Hindlimb muscle (tissue), 1 donor: Measurements from ENCODE around the gene GNB4. TPM values are rescaled to one million over a fixed set of nuclear protein-coding genes. Genes with fewer than 3 reads are reported as not detected.

Experiments
- DNase-seq: peaks from one replicate; pipeline ENCODE4 v3.0.0-alpha.2; 2013
- polyA plus RNA-seq: library from polyadenylated mRNA; unstranded; fragments of 120-200 nt; gene quantifications from one replicate; pipeline ENCODE4 v1.2.1, GENCODE V29; 2013; ENCODE audit not compliant: insufficient read length

The GNB4 gene
- polyA plus RNA-seq, 1 donor: 38.0 TPM

DNA sequence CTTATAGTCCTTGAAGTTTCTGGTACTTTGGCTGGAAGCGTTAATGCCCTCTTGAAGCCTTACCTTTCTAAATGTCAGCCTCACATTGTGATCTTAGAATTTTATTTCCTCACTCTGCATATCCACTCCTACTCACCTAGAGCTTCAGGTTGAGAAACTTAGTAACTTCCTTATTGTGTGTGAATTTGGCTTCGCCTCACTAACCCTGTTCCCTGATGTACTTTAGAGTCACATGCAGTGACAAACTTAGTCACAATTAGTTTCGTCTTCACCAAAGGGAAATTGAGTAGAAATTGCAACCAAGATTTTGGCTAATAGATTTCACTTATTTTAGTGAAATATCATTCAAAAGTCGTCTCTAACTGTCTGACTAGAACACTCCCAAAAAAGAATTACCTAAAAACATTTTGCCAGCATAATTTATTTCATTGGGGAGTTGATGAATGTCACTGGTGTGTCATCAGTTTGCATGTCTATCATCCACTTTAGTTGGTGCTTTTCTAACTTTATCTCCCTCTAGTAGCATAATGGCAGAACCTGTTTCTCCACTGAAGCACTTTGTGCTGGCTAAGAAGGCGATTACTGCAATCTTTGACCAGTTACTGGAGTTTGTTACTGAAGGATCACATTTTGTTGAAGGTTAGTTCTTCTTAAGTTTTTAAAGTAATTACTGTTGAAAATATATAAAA, 102.8 kb downstream of the GNB4 start:
- DNase-seq: no peak

DNA sequence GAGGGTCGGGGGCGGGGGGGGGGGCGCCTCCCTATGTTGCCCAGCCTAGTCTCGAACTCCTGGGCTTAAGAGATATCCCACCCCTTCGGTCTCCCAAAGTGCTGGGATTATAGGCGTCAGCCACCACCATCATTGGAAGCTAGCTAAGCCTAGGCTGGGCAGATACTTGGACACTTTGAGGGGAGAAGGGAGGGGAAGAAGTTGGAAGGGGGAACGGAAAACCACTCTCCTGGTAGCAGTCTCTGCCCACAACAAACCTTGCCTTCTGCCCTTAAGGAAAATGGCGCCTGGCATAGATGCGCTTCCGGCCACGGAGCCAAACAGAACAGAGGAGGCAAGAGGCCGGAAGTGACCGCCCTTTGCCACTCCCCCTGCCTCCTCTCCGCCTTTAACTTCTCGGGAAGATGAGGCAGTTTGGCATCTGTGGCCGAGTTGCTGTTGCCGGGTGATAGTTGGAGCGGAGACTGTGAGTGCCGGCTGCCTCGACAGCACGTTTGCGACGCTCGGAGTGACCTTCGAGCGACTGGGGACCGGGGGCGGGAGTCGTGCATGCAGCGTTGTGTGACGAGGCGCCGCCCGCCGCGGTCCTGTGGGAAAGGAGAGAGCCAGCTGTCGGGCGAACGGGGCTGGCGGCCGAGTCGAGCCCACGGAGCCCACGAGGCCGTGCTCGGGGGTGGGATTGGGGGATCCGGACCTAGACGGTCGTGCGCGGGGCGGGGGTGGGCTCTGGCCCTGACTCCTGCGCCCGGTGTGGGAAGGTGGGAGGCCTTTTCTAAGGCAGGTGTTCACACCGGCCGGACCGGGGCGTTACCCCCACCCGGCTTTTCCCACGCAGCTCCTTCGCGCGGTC, 103.7 kb downstream of the GNB4 start, which contains the start of gene MFN1:
MFN1 (plus strand) TSS at position 365 of the 850 bp plus-strand sequence. CDS start 1,143 bp downstream, outside the sequence.
- DNase-seq: peak; percentile 98

Other genes starting within 250 kb of the GNB4 start
- 3.8 TPM for gene KCNMB3, start 200.4 kb downstream of the GNB4 start, polyA plus RNA-seq
- 31.7 TPM for gene ZNF639, start 128.4 kb downstream of the GNB4 start, polyA plus RNA-seq
- gene MFN1, start 103.8 kb downstream of the GNB4 start, polyA plus RNA-seq: 39.2 TPM
- gene ACTL6A, start 111.5 kb upstream of the GNB4 start, polyA plus RNA-seq: 35.3 TPM
- 32.7 TPM for gene MRPL47, start 153.2 kb upstream of the GNB4 start, polyA plus RNA-seq
- 185 TPM for gene NDUFB5, start 153.3 kb upstream of the GNB4 start, polyA plus RNA-seq
- gene USP13, start 201.6 kb upstream of the GNB4 start, polyA plus RNA-seq: 53.4 TPM